HG03439 (cell line): ENCODE results near the gene AFG1L.
"Not testable (repeated sequence)": the region's sequence is repeated elsewhere in the genome, so short reads cannot be mapped to it uniquely, and the experiment has no call there.

Source experiments
- ATAC-seq: cut with Tn5 transposase; IDR thresholded peaks from one replicate; pipeline ENCODE4 v1.9.1; 2021; ENCODE audit warnings: mild to moderate bottlenecking, moderate library complexity; ENCODE audit not compliant: unreplicated experiment

AFG1L gene

GRCh38 chr6:108407904-108408827 lies 113.3 kb downstream of the AFG1L start:
- no peak for ATAC-seq

GRCh38 chr6:108408861-108409260 lies 114.0 kb downstream of the AFG1L start:
- ATAC-seq: no peak

GRCh38 chr6:108416047-108416833 lies 121.4 kb downstream of the AFG1L start:
- not testable (repeated sequence) for ATAC-seq

- ATAC-seq: no peak
These were observed 122.2 kb downstream of the AFG1L start for GRCh38 chr6:108417027-108417426.

- ATAC-seq: no peak
These were observed 124.6 kb downstream of the AFG1L start for GRCh38 chr6:108419474-108419873.

- no peak for ATAC-seq
These were observed 125.2 kb downstream of the AFG1L start for GRCh38 chr6:108419934-108420609.

- ATAC-seq: no peak
These were observed 126.5 kb downstream of the AFG1L start for GRCh38 chr6:108421366-108421765.

- ATAC-seq: no peak
These were observed 129.3 kb downstream of the AFG1L start for GRCh38 chr6:108423982-108424705.

GRCh38 chr6:108425428-108425827 lies 130.6 kb downstream of the AFG1L start:
- ATAC-seq: no peak

GRCh38 chr6:108432143-108432542 lies 137.3 kb downstream of the AFG1L start:
- ATAC-seq: no peak

- ATAC-seq: no peak
These were observed 137.9 kb downstream of the AFG1L start for GRCh38 chr6:108432792-108433191.

- ATAC-seq: no peak
These were observed 139.4 kb downstream of the AFG1L start for GRCh38 chr6:108434222-108434621.

GRCh38 chr6:108435391-108435790 lies 140.5 kb downstream of the AFG1L start:
- no peak for ATAC-seq

GRCh38 chr6:108436771-108437170 lies 141.9 kb downstream of the AFG1L start:
- ATAC-seq: no peak

GRCh38 chr6:108437821-108438220 lies 143.0 kb downstream of the AFG1L start:
- ATAC-seq: no peak

- no peak for ATAC-seq
These were observed 144.1 kb downstream of the AFG1L start for GRCh38 chr6:108438918-108439317.

GRCh38 chr6:108441141-108441540 lies 146.3 kb downstream of the AFG1L start:
- no peak for ATAC-seq

- no peak for ATAC-seq
These were observed 148.1 kb downstream of the AFG1L start for GRCh38 chr6:108442770-108443520.

- ATAC-seq: no peak
These were observed 151.8 kb downstream of the AFG1L start for GRCh38 chr6:108446629-108447150.

GRCh38 chr6:108448481-108448880 lies 153.6 kb downstream of the AFG1L start:
- ATAC-seq: no peak
